T-helper 2 cell treated with Interferon-gamma antibody and Interleukin-4, amounts not matched to agents 5 μg/mL and 100 μg/mL, for 36 hours (primary cell): ENCODE data around the gene THUMPD1.
"Not testable (repeated sequence)": the region's sequence is repeated elsewhere in the genome, so short reads cannot be mapped to it uniquely, and the experiment has no call there.

Experiments
- DNase-seq: peaks from one replicate; pipeline ENCODE4 v3.0.0; 2021; ENCODE audit warnings: low spot score
- H3K27ac Mint-ChIP-seq: one replicate; pipeline ENCODE4 v1.8.0; 2021; ENCODE audit warnings: mild to moderate bottlenecking, mixed read lengths
- H3K27me3 Mint-ChIP-seq: one replicate; pipeline ENCODE4 v1.8.0; 2021; ENCODE audit warnings: low read depth, mixed read lengths
- H3K36me3 Mint-ChIP-seq: one replicate; pipeline ENCODE4 v1.8.0; 2021; ENCODE audit warnings: low read depth, mixed read lengths
- H3K4me1 Mint-ChIP-seq: one replicate; pipeline ENCODE4 v1.8.0; 2021; ENCODE audit warnings: low read depth, mixed read lengths
- H3K4me3 Mint-ChIP-seq: one replicate; pipeline ENCODE4 v1.8.0; 2022; ENCODE audit warnings: mild to moderate bottlenecking, moderate library complexity, mixed read lengths
- H3K9me3 Mint-ChIP-seq: one replicate; pipeline ENCODE4 v1.8.0; 2021; ENCODE audit warnings: mixed read lengths

Gene THUMPD1

GRCh38 chr16:20740901-20741521 lies 607 bp downstream of the THUMPD1 start:
- peaks cover 20% of the 10 kb centered on the region for H3K36me3 Mint-ChIP-seq

GRCh38 chr16:20740007-20740883 lies 1.4 kb downstream of the THUMPD1 start:
- no peak for DNase-seq
- Mint-ChIP-seq H3K4me1 (peaks cover 16% of the 10 kb centered on the region), H3K27me3 (no peaks in the 10 kb centered on the region), H3K4me3 (peak overlapping the region; percentile 92), H3K9me3 (no peaks in the 10 kb centered on the region), H3K27ac (peak overlapping the region; percentile 97), H3K36me3 (peaks cover 27% of the 10 kb centered on the region)

More at GRCh38 chr16:20740901-20741521, 607 bp downstream of the THUMPD1 start:
- H3K27me3 Mint-ChIP-seq: no peaks in the 10 kb centered on the region
- no peaks in the 10 kb centered on the region for H3K9me3 Mint-ChIP-seq
- H3K27ac Mint-ChIP-seq: peak overlapping the region; percentile 97
- H3K4me3 Mint-ChIP-seq: peak overlapping the region; percentile 92
- peak; percentile 91 for DNase-seq
- peaks cover 16% of the 10 kb centered on the region for H3K4me1 Mint-ChIP-seq

GRCh38 chr16:20735490-20735889 lies 6.1 kb downstream of the THUMPD1 start:
- peaks cover 12% of the 10 kb centered on the region for H3K4me1 Mint-ChIP-seq
- no peak overlapping the region for H3K4me3 Mint-ChIP-seq
- no peak for DNase-seq
- no peaks in the 10 kb centered on the region for H3K27me3 Mint-ChIP-seq
- H3K9me3 Mint-ChIP-seq: no peaks in the 10 kb centered on the region
- no peak overlapping the region for H3K27ac Mint-ChIP-seq
- peaks cover 42% of the 10 kb centered on the region for H3K36me3 Mint-ChIP-seq

GRCh38 chr16:20734782-20735181 lies 6.8 kb downstream of the THUMPD1 start:
- DNase-seq: no peak
- Mint-ChIP-seq H3K4me3 (no peak overlapping the region), H3K9me3 (no peaks in the 10 kb centered on the region), H3K27ac (no peak overlapping the region), H3K27me3 (no peaks in the 10 kb centered on the region), H3K4me1 (peaks cover 6% of the 10 kb centered on the region), H3K36me3 (peaks cover 39% of the 10 kb centered on the region)

GRCh38 chr16:20734056-20734455 lies 7.6 kb downstream of the THUMPD1 start:
- Mint-ChIP-seq H3K4me1 (peaks cover 6% of the 10 kb centered on the region), H3K9me3 (no peaks in the 10 kb centered on the region), H3K27me3 (no peaks in the 10 kb centered on the region), H3K4me3 (no peak overlapping the region), H3K27ac (no peak overlapping the region), H3K36me3 (peaks cover 39% of the 10 kb centered on the region)
- no peak for DNase-seq

- Mint-ChIP-seq H3K9me3 (no peaks in the 10 kb centered on the region), H3K27ac (no peak overlapping the region), H3K4me1 (no peaks in the 10 kb centered on the region), H3K4me3 (no peak overlapping the region), H3K27me3 (no peaks in the 10 kb centered on the region), H3K36me3 (peaks cover 4% of the 10 kb centered on the region)
- DNase-seq: no peak
These were observed 12.5 kb downstream of the THUMPD1 start for GRCh38 chr16:20729141-20729540.

- DNase-seq: no peak
- no peaks in the 10 kb centered on the region for H3K36me3 Mint-ChIP-seq
- no peak overlapping the region for H3K4me3 Mint-ChIP-seq
- H3K27ac Mint-ChIP-seq: no peak overlapping the region
- no peaks in the 10 kb centered on the region for H3K9me3 Mint-ChIP-seq
- H3K27me3 Mint-ChIP-seq: no peaks in the 10 kb centered on the region
- H3K4me1 Mint-ChIP-seq: no peaks in the 10 kb centered on the region
These were observed 14.4 kb downstream of the THUMPD1 start for GRCh38 chr16:20727181-20727580.

- H3K27ac Mint-ChIP-seq: no peak overlapping the region
- no peaks in the 10 kb centered on the region for H3K4me1 Mint-ChIP-seq
- no peaks in the 10 kb centered on the region for H3K36me3 Mint-ChIP-seq
- H3K27me3 Mint-ChIP-seq: no peaks in the 10 kb centered on the region
- no peak for DNase-seq
- no peaks in the 10 kb centered on the region for H3K9me3 Mint-ChIP-seq
- H3K4me3 Mint-ChIP-seq: no peak overlapping the region
These were observed 15.0 kb downstream of the THUMPD1 start for GRCh38 chr16:20726661-20727060.

GRCh38 chr16:20720251-20720650 lies 21.4 kb downstream of the THUMPD1 start:
- no peak for DNase-seq
- Mint-ChIP-seq H3K4me1 (no peaks in the 10 kb centered on the region), H3K36me3 (no peaks in the 10 kb centered on the region), H3K4me3 (no peak overlapping the region), H3K27ac (no peak overlapping the region), H3K9me3 (no peaks in the 10 kb centered on the region), H3K27me3 (no peaks in the 10 kb centered on the region)

GRCh38 chr16:20717718-20718117 lies 23.9 kb downstream of the THUMPD1 start:
- not testable (repeated sequence) for H3K27me3 Mint-ChIP-seq, H3K4me3 Mint-ChIP-seq, H3K4me1 Mint-ChIP-seq, DNase-seq, H3K9me3 Mint-ChIP-seq, H3K27ac Mint-ChIP-seq, H3K36me3 Mint-ChIP-seq

GRCh38 chr16:20711277-20711911 lies 30.2 kb downstream of the THUMPD1 start:
- no peaks in the 10 kb centered on the region for H3K36me3 Mint-ChIP-seq
- no peaks in the 10 kb centered on the region for H3K9me3 Mint-ChIP-seq
- no peaks in the 10 kb centered on the region for H3K4me1 Mint-ChIP-seq
- no peak overlapping the region for H3K4me3 Mint-ChIP-seq
- H3K27me3 Mint-ChIP-seq: peaks cover 2% of the 10 kb centered on the region
- DNase-seq: no peak
- H3K27ac Mint-ChIP-seq: no peak overlapping the region

GRCh38 chr16:20708129-20708528 lies 33.5 kb downstream of the THUMPD1 start:
- not testable (repeated sequence) for H3K27me3 Mint-ChIP-seq, H3K36me3 Mint-ChIP-seq, H3K9me3 Mint-ChIP-seq, DNase-seq, H3K4me1 Mint-ChIP-seq, H3K27ac Mint-ChIP-seq, H3K4me3 Mint-ChIP-seq

GRCh38 chr16:20707461-20707860 lies 34.2 kb downstream of the THUMPD1 start:
- Mint-ChIP-seq H3K36me3 (no peaks in the 10 kb centered on the region), H3K4me3 (no peak overlapping the region), H3K9me3 (no peaks in the 10 kb centered on the region), H3K27me3 (no peaks in the 10 kb centered on the region), H3K4me1 (no peaks in the 10 kb centered on the region), H3K27ac (no peak overlapping the region)
- DNase-seq: no peak

GRCh38 chr16:20705972-20706371 lies 35.6 kb downstream of the THUMPD1 start:
- not testable (repeated sequence) for H3K4me3 Mint-ChIP-seq, H3K27me3 Mint-ChIP-seq, H3K27ac Mint-ChIP-seq, H3K9me3 Mint-ChIP-seq, H3K4me1 Mint-ChIP-seq, DNase-seq, H3K36me3 Mint-ChIP-seq
